ENCODE data around the gene HAVCR2. TPM values are rescaled to one million over a fixed set of nuclear protein-coding genes. Genes with fewer than 3 reads are reported as not detected.

Gene HAVCR2
- total RNA-seq, 2 experiments from 2014 or later, result 1.4 to 1.8 TPM

GRCh38 chr5:157066080-157066479 lies 42.8 kb downstream of the HAVCR2 start:
- Mint-ChIP-seq H3K36me3 (ENCODE audit: low read depth) (no peaks in the 10 kb centered on the region), H3K27me3 (no peaks in the 10 kb centered on the region), H3K4me1 (ENCODE audit: low read depth) (no peaks in the 10 kb centered on the region), H3K27ac (no peak overlapping the region), H3K9me3 (no peaks in the 10 kb centered on the region), H3K4me3 (no peak overlapping the region)
- ChIA-PET POLR2A (no interaction called here), CTCF (no interaction called here)
- H3K27ac ChIP-seq (ENCODE audit: low read depth in 1 of 2, low read length in 2 of 2), result no peak overlapping the region
- no peaks in the 10 kb centered on the region for H3K4me1 ChIP-seq (ENCODE audit: insufficient read depth, low read length)
- ATAC-seq (ENCODE audit: poor library complexity) (no peak), DNase-seq (no peak)
- no peaks in the 10 kb centered on the region for H3K9me3 ChIP-seq (ENCODE audit: control insufficient read depth in 1 of 2, insufficient read depth in 1 of 2, low read length in 2 of 2)
- no peaks in the 10 kb centered on the region for H3K36me3 ChIP-seq (ENCODE audit: insufficient read depth, low read length)
- intact Hi-C loops (cut with DNase I, micrococcal nuclease), result no loop called here
- no peak for TF ChIP-seq CTCF (IDR thresholded peaks at IDR 0.05)
- no peaks in the 10 kb centered on the region for H3K27me3 ChIP-seq (ENCODE audit: control insufficient read depth in 1 of 2, insufficient read depth in 2 of 2, low read length in 2 of 2)
- no peak overlapping the region for H3K4me3 ChIP-seq (ENCODE audit: low read length)

GRCh38 chr5:157063776-157064430 lies 44.9 kb downstream of the HAVCR2 start:
- no peak overlapping the region for H3K27ac Mint-ChIP-seq

GRCh38 chr5:157059891-157060290 lies 49.0 kb downstream of the HAVCR2 start:
- no peak overlapping the region for H3K4me3 Mint-ChIP-seq
- Histone ChIP-seq H3K4me3 (ENCODE audit: low read length) (no peak overlapping the region), H3K9me3 (ENCODE audit: control insufficient read depth in 1 of 2, insufficient read depth in 1 of 2, low read length in 2 of 2) (no peaks in the 10 kb centered on the region), H3K36me3 (ENCODE audit: insufficient read depth, low read length) (no peaks in the 10 kb centered on the region), H3K27ac (ENCODE audit: low read depth in 1 of 2, low read length in 2 of 2) (no peak overlapping the region), H3K4me1 (ENCODE audit: insufficient read depth, low read length) (no peaks in the 10 kb centered on the region), H3K27me3 (ENCODE audit: control insufficient read depth in 1 of 2, insufficient read depth in 2 of 2, low read length in 2 of 2) (no peaks in the 10 kb centered on the region)
- ChIA-PET POLR2A (no interaction called here), CTCF (no interaction called here)
- H3K36me3 Mint-ChIP-seq (ENCODE audit: low read depth), result no peaks in the 10 kb centered on the region
- DNase-seq (no peak), ATAC-seq (ENCODE audit: poor library complexity) (no peak)
- intact Hi-C loops (cut with DNase I, micrococcal nuclease), result no loop called here
- no peaks in the 10 kb centered on the region for H3K4me1 Mint-ChIP-seq (ENCODE audit: low read depth)
- no peaks in the 10 kb centered on the region for H3K27me3 Mint-ChIP-seq
- no peak for TF ChIP-seq CTCF (IDR thresholded peaks at IDR 0.05)
- no peaks in the 10 kb centered on the region for H3K9me3 Mint-ChIP-seq
- no peak overlapping the region for H3K27ac Mint-ChIP-seq

More at GRCh38 chr5:157063776-157064430, 44.9 kb downstream of the HAVCR2 start:
- ChIA-PET CTCF (no interaction called here), POLR2A (no interaction called here)
- Histone ChIP-seq H3K27me3 (ENCODE audit: control insufficient read depth in 1 of 2, insufficient read depth in 2 of 2, low read length in 2 of 2) (no peaks in the 10 kb centered on the region), H3K36me3 (ENCODE audit: insufficient read depth, low read length) (no peaks in the 10 kb centered on the region), H3K27ac (ENCODE audit: low read depth in 1 of 2, low read length in 2 of 2) (no peak overlapping the region), H3K9me3 (ENCODE audit: control insufficient read depth in 1 of 2, insufficient read depth in 1 of 2, low read length in 2 of 2) (no peaks in the 10 kb centered on the region), H3K4me3 (ENCODE audit: low read length) (no peak overlapping the region), H3K4me1 (ENCODE audit: insufficient read depth, low read length) (no peaks in the 10 kb centered on the region)
- H3K4me3 Mint-ChIP-seq, result no peak overlapping the region
- no peak for DNase-seq
- ATAC-seq (ENCODE audit: poor library complexity), result no peak
- no peaks in the 10 kb centered on the region for H3K4me1 Mint-ChIP-seq (ENCODE audit: low read depth)
- no peaks in the 10 kb centered on the region for H3K9me3 Mint-ChIP-seq
- no peak for TF ChIP-seq CTCF (IDR thresholded peaks at IDR 0.05)
- intact Hi-C loops (cut with DNase I, micrococcal nuclease), result no loop called here
- no peaks in the 10 kb centered on the region for H3K27me3 Mint-ChIP-seq
- H3K36me3 Mint-ChIP-seq (ENCODE audit: low read depth), result no peaks in the 10 kb centered on the region

All from CD4-positive, alpha-beta T cell (primary cell).